Effector memory CD8-positive, alpha-beta T cell (primary cell): ENCODE data around the gene LILRB2.
"Not testable (repeated sequence)": the region's sequence is repeated elsewhere in the genome, so short reads cannot be mapped to it uniquely, and the experiment has no call there.

Experiments used
- ATAC-seq: fragments of 150-1000 bp; cut with Tn5 transposase; replicated peaks from 2 replicates; pipeline ENCODE4 v1.10.0; 2021; ENCODE audit warnings: mild to moderate bottlenecking, moderate library complexity
- DNase-seq, 3 experiments: peaks; one replicate each; pipeline ENCODE4 v3.0.0; 2021
- H3K27ac Mint-ChIP-seq, 2 donors: one replicate each; pipeline ENCODE4 v1.8.0; 2022; ENCODE audit warnings: mild to moderate bottlenecking in 2 of 2, mixed read lengths in 2 of 2, moderate library complexity in 2 of 2
- H3K27me3 Mint-ChIP-seq, 2 donors: one replicate each; pipeline ENCODE4 v1.8.0; 2022; ENCODE audit warnings: mixed read lengths in 2 of 2
- H3K36me3 Mint-ChIP-seq: one replicate; pipeline ENCODE4 v1.8.0; 2022; ENCODE audit warnings: mild to moderate bottlenecking, moderate library complexity, mixed read lengths; ENCODE audit not compliant: insufficient read depth
- H3K4me1 Mint-ChIP-seq, 2 donors: one replicate each; pipeline ENCODE4 v1.8.0; 2022; ENCODE audit warnings: low read depth in 2 of 2, mixed read lengths in 2 of 2
- H3K4me3 Mint-ChIP-seq, 2 donors: one replicate each; pipeline ENCODE4 v1.8.0; 2022; ENCODE audit warnings: mild to moderate bottlenecking in 2 of 2, mixed read lengths in 2 of 2, moderate library complexity in 2 of 2
- H3K9me3 Mint-ChIP-seq, 2 donors: one replicate each; pipeline ENCODE4 v1.8.0; 2022; ENCODE audit warnings: mixed read lengths in 2 of 2

The LILRB2 gene

DNA sequence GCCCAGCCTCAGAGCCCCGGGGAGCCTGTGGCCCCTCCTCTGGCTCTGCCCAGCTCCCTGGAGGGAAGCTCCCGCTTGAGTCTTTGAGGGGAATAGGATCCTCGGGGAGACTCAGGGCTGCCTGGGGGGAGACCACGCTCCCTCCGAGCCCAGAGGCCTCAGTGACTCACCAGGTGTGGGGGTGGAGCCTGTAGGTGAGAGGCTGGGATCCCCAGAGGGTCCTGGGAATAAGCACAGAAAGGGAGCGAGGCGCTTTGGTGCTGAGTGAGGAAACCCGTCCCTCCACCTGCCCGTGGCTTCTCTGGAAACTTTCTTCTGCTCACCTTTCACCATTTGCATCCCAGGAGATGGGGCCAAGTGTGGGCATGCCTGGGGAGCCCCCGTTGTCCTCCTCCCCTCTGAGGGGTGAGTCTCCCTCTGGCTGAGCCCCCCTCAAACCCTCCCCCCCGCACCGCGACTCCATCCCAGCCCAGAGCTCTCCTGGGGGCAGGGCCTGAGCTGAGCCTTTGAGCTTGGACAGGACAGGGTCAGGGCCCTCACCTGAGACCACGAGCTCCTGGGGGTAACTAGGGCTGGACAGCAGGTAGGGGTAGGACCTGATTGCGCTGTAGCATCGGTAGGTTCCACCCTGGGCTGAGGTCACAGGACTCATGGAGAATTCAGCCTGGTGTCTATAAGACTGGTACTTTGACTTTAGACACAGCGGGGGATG, 26.6 kb downstream of the LILRB2 start:
- Mint-ChIP-seq H3K36me3 (no peaks in the 10 kb centered on the region), H3K9me3 (no peaks in the 10 kb centered on the region), H3K27me3 (peaks cover 32 to 43% of the 10 kb centered on the region in 2 donors), H3K27ac (no peak overlapping the region), H3K4me1 (peaks cover 0 to 3% of the 10 kb centered on the region in 2 donors), H3K4me3 (no peak overlapping the region)
- no peak for DNase-seq
- no peak for ATAC-seq

DNA sequence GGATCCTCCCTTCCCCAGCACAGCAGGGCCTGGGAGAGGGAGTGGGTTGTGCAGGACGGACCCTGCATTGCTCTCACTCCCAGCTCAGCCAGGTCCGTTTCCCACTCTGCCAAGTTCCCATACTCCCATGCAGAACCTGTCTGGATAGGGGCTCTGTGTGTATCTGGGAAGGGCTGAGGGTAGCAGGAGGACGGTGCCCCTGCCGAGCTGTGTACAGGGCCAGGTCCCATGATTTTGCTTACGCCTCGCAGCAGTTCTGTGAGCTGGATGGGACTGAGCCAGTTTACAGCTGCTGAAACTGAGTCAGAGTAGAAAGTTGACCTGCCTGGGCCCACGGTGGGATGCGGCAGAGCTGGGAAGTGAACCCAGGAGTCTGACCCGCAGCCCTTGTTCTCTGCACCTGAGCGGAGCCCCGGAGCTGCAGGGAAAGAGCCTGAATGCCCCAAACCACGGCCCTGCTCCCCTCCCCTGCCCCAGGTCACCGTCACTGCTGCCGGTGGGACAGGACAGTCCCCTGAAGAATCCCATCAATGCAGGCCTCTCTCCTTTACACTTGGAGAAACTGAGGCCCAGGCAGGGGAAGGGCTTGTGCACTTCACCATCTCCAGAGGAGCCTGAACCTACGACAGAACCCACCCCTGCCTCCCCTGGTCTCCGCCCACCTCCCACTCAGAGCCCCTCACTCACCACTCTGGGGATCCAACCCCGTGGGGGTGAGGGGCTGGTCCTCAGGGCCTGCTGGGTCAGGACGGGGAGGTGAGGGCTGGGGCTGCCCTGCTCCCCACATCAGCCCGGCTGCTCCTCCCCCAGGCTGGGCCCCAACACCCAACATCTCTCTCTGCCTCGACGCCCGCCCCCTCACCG, 27.3 kb downstream of the LILRB2 start:
- DNase-seq = no peak
- Mint-ChIP-seq H3K27me3 (peaks cover 32 to 43% of the 10 kb centered on the region in 2 donors), H3K9me3 (no peaks in the 10 kb centered on the region), H3K4me3 (no peak overlapping the region), H3K4me1 (peaks cover 0 to 4% of the 10 kb centered on the region in 2 donors), H3K27ac (no peak overlapping the region), H3K36me3 (no peaks in the 10 kb centered on the region)
- ATAC-seq = no peak

DNA sequence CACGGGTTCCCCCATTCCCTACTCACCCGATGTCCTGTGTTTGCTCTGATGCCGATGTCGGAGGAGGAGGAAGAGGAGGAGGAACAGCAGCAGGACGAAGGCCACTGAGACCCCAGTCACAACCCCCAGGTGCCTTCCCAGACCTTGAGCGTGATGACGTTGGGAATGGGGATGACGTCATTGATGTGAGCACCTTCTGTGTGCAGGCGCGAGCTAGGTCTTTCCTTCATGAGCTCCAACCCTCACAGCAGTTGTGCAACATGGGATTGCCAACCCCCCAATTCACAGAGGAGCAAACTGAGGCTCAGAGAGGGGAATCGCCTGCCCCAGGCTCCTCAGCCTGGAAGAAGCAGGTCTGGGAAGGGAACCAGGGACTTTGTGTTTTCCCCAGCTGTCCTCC, 28.1 kb downstream of the LILRB2 start:
- no peaks in the 10 kb centered on the region for H3K36me3 Mint-ChIP-seq
- H3K4me1 Mint-ChIP-seq = peaks cover 5 to 11% of the 10 kb centered on the region in 2 donors
- H3K4me3 Mint-ChIP-seq = no peak overlapping the region
- ATAC-seq (no peak), DNase-seq (no peak)
- peaks cover 32 to 41% of the 10 kb centered on the region in 2 donors for H3K27me3 Mint-ChIP-seq
- no peak overlapping the region for H3K27ac Mint-ChIP-seq
- no peaks in the 10 kb centered on the region for H3K9me3 Mint-ChIP-seq

DNA sequence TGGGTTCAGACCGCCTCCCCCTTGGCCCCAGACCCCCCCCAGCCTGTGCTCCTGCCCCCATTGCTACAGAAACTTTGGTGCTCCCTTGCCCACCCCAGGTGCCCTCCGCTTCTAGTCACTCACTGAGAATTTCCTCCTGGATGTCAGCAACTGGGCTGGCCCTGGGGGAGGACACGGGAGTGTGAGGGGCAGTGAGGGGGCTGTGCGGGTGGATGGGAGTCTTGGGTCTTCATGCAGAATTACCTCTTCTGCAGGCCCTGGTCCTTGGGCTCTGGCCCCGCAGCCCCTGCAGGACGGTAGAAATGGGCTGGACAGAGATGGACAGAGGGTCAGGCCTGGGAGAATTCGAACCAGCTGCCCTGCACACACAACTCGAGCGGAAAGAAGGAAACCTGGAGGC, 28.7 kb downstream of the LILRB2 start:
- no peak for DNase-seq
- H3K9me3 Mint-ChIP-seq = no peaks in the 10 kb centered on the region
- peaks cover 32 to 35% of the 10 kb centered on the region in 2 donors for H3K27me3 Mint-ChIP-seq
- no peaks in the 10 kb centered on the region for H3K36me3 Mint-ChIP-seq
- peaks cover 10 to 15% of the 10 kb centered on the region in 2 donors for H3K4me1 Mint-ChIP-seq
- no peak overlapping the region for H3K4me3 Mint-ChIP-seq
- H3K27ac Mint-ChIP-seq = no peak overlapping the region
- no peak for ATAC-seq

DNA sequence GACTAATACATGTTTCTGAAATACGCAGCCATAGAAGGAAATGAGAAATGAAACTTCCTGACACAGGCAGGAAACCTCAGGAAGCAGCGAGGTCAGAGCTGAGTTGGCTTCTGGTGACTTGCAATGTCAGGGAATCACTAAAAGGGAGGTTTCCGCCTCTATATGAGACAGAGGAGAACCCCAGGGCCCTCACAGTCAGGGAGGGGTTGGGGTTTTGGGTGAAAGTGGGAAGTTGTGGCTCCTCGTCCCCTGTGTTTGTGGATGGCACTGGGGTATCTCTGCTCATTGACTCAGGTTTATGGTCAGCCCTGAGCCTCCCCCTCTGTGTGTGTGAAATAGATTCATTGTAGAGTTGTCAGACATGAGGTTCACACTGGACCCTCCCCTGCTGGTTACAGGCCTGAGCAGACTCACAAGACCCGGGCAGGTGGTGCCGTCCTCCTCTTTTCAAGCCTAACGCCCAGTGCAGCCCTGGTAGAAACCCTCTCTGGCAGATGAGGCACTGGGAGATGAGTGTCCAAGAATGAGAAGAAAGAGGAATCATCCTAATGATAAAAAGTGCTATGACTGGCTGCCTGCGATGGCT, 32.8 kb downstream of the LILRB2 start:
- Mint-ChIP-seq H3K4me1 (peaks cover 10 to 12% of the 10 kb centered on the region in 2 donors), H3K36me3 (no peaks in the 10 kb centered on the region), H3K9me3 (no peaks in the 10 kb centered on the region), H3K27me3 (peaks cover 9 to 31% of the 10 kb centered on the region in 2 donors), H3K4me3 (peak overlapping the region; percentile 46 to 53), H3K27ac (peak overlapping the region; percentile 70 to 86)
- DNase-seq (no peak), ATAC-seq (peak; percentile 72)

DNA sequence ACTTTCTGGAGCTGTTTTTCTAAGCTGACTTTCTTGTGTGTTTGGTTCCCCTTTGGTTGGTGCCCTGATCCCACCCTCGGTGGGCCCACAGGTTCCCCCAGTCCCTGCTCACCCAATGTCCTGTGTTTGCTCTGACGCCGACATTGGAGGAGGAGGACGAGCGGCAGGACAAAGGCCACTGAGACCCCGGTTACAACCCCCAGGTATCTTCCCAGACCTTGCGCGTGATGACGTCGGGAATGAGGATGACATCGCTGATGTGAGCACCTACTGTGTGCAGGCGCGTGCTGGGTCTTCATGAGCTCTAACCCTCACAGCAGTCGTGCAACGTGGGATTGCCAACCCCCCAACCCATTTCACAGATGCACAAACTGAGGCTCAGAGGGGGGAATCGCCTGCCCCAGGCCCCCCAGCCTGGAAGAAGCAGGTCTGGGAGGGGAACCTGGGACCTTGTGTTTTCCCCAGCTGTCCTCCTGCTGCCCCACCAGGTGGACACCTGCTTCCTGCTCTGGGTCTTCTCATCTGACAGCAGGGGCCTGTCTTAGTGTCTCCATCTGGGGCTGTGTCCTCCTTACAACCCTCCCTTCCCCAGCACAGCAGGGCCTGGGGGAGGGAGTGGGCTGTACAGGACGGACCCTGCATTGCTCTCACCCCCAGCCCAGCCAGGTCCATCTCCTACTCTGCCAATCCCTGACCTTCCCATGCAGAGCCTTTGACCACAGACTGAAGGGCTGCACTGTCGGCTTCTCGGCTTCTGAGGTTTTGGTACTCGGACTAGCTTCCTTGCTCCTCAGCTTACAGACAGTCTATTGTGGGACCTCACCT, 33.6 kb downstream of the LILRB2 start:
- Mint-ChIP-seq H3K9me3 (no peaks in the 10 kb centered on the region), H3K36me3 (no peaks in the 10 kb centered on the region), H3K27ac (peak overlapping the region; percentile 70 to 86), H3K4me3 (peak overlapping the region; percentile 46 to 53), H3K4me1 (peaks cover 10 to 12% of the 10 kb centered on the region in 2 donors), H3K27me3 (peaks cover 1 to 25% of the 10 kb centered on the region in 2 donors)
- ATAC-seq (no peak), DNase-seq (no peak)

DNA sequence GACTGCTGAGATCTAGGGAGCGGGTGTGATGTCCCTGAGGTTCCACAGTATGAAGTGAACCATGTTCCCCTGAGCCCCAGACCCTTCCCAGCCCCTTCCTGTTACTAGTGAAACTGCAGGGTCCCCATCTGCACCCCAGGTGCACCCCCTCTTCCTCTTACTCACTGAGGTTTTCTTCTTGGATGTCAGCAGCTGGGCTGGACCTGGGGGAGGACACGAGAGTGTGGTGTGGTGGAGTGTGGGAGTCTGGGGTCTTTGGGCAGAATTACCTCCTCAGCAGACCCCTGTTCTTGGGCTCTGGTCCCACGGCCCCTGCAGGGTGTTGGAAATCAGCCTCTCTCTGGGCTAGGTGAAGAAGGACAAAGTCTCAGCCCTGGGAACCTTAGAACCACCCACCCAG, 35.0 kb downstream of the LILRB2 start:
- no peak for ATAC-seq
- H3K9me3 Mint-ChIP-seq = no peaks in the 10 kb centered on the region
- H3K36me3 Mint-ChIP-seq = no peaks in the 10 kb centered on the region
- DNase-seq = no peak
- H3K27me3 Mint-ChIP-seq = peaks cover 0 to 18% of the 10 kb centered on the region in 2 donors
- peaks cover 10 to 12% of the 10 kb centered on the region in 2 donors for H3K4me1 Mint-ChIP-seq
- no peak overlapping the region for H3K27ac Mint-ChIP-seq
- H3K4me3 Mint-ChIP-seq = no peak overlapping the region

DNA sequence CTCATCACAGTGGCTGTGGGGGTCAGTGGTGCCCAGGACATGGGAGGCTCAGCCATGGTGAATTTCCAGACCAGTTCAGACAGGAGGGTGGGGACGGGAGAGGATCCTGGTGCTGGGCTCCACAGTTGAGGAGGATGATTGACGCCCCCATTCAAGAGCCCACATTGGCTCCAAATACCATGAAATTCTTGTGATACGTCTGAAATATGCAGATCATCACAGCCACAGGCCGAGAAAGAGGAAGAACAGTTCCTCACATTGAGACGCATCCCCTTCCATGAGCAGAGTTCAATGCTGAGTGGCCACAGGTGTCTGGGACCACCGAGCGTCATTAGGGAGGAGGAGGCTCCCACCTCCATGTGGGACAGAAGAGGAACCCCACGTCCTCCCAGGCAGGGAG, 37.1 kb downstream of the LILRB2 start:
- Mint-ChIP-seq H3K4me1 (peaks cover 10 to 12% of the 10 kb centered on the region in 2 donors), H3K27me3 (peaks cover 10 to 19% of the 10 kb centered on the region in 2 donors)
- H3K27ac Mint-ChIP-seq, ATAC-seq, DNase-seq, H3K36me3 Mint-ChIP-seq, H3K9me3 Mint-ChIP-seq, H3K4me3 Mint-ChIP-seq: not testable (repeated sequence)

DNA sequence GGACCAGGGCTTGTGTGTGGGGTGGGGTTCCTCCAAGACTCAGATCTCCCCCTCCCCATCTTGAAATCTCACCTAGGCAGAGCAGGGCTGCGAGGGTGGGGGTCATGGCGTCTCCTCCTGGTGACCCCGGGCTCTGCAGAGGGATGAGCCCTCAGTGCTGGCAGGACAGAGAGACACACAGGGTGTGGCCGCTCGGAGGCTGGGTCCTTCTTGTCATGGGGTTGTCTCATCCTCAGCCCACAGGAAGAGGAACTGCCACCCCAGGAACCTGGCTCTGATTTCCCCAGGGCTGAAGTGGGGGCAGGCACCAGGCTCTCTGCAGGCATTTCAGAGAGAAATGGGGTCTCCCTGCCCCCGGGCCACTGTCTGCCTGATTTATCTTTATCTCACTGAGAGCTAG, 38.3 kb downstream of the LILRB2 start, which contains the start of gene LILRA6:
TSS of gene LILRA6 (minus strand) at position 145 of the 400 bp plus-strand sequence.
- H3K27me3 Mint-ChIP-seq = peaks cover 13 to 19% of the 10 kb centered on the region in 2 donors
- H3K27ac Mint-ChIP-seq, H3K4me3 Mint-ChIP-seq, H3K4me1 Mint-ChIP-seq, DNase-seq, H3K36me3 Mint-ChIP-seq, H3K9me3 Mint-ChIP-seq: not testable (repeated sequence)
- peak; percentile 62 for ATAC-seq

DNA sequence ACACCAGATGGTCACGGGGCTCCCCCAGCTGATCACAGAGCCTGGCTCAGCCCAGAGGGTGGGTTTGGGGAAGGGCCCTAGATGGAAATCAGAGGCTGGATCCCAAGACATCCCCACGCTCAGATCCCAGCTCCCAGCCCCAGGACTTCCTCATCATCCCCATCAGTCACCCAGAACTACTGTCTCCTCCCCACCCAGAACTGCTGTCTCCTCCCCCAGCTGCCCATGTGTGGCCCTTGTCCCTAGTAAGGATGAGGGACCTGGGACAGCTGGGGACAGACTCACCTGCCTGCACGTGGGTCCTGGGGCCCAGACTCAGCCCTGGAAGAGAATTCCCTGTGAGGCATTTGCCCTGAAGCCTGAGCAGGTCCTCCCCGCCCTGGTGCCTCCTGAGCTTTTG, 38.7 kb downstream of the LILRB2 start:
- ATAC-seq, H3K4me1 Mint-ChIP-seq, H3K27ac Mint-ChIP-seq, H3K36me3 Mint-ChIP-seq, DNase-seq, H3K4me3 Mint-ChIP-seq, H3K9me3 Mint-ChIP-seq: not testable (repeated sequence)
- peaks cover 13 to 19% of the 10 kb centered on the region in 2 donors for H3K27me3 Mint-ChIP-seq

DNA sequence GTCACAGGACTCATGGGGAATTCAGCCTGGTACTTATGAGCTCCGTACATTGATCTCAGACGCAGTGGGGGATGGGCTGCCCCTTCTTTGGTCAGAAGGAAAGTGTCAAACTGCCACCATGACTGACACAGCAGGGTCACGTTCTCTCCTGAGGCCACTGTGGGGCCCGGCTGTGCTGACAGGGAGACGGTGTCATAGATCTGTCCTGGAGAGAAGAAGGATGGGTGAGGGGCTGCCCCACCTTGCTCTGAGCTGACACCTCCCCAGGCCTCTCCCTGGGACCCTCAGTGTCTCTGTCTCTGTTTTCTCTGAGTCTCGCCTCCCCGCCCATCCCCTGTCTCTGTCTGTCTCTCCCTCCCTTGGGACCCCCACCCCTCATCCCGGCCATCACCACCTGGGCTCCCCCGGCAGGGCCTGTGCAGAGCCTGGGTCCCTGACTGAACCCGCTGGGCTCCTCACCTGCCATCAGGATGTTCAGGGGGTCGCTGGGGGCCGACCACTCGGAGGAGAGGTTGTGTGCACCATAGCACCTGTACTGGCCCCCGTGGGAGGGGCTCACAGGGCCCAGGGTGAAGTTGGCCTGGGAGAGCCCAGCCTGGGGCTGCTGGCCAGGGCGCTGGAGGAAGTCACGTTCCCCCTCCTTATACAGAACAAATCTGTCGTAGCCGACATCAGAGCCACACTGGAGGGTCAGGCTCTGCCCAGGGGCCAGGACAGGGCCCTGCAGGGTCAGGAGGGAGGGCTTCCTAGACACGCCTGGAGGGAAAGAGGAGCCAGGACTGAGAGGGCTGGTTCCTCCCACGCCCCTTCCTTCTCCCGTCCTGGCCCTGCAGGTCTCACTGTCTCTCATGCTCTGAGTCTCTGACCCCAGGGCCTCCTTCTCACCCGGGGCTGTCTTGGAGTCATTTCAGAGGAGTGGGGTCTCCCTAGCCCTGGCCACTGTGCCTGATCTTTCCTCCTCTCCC, 40.3 kb downstream of the LILRB2 start:
- not testable (repeated sequence) for H3K36me3 Mint-ChIP-seq, H3K9me3 Mint-ChIP-seq, H3K27ac Mint-ChIP-seq, DNase-seq, H3K4me1 Mint-ChIP-seq, H3K4me3 Mint-ChIP-seq, ATAC-seq
- H3K27me3 Mint-ChIP-seq = peaks cover 13 to 24% of the 10 kb centered on the region in 2 donors
